T-helper 1 cell treated with Interleukin-12 subunit alpha and Interleukin-12 subunit beta and Interleukin-4 antibody, amounts not matched to agents 30 ng/mL and 1 ng/mL, for 36 hours (primary cell): ENCODE measurements around the gene SNX8. TPM values are rescaled to one million over a fixed set of nuclear protein-coding genes. Genes with fewer than 3 reads are reported as not detected.

Source experiments
- intact Hi-C: fragments of 100-400 bp; cut with micrococcal nuclease; formaldehyde crosslinking; loops from one replicate; pipeline ENCODE4 v1.15.1; 2024
- total RNA-seq: library from RNA; stranded (reverse); gene quantifications from 2 replicates; pipeline ENCODE4 v1.2.3, GENCODE V29; 2022

The SNX8 gene
- total RNA-seq, 1 donor from 2014 or later, result 35.5 TPM

DNA sequence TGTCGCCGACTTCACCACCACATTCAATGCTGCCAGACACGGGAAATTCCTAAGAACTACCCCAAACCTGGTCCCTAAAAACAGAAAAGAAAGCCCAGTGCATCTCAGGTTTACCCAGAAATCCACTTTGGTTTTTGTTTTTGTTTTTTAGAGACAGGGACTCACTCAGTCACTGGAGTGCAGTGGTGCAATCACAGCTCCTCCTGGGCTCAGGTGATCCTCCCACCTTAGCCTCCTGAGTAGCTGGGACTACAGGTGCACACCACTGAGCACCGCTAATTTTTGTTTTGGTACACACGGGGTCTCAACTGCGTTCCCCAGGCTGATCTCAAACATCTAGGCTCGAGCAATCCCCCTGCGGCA, 104.3 kb downstream of the SNX8 start:
- intact Hi-C loops, result loop anchor here (1.0 to 2.0 kb wide), 3 partner anchors 415 to 631 kb away; no protein-coding TSS in a partner anchor

DNA sequence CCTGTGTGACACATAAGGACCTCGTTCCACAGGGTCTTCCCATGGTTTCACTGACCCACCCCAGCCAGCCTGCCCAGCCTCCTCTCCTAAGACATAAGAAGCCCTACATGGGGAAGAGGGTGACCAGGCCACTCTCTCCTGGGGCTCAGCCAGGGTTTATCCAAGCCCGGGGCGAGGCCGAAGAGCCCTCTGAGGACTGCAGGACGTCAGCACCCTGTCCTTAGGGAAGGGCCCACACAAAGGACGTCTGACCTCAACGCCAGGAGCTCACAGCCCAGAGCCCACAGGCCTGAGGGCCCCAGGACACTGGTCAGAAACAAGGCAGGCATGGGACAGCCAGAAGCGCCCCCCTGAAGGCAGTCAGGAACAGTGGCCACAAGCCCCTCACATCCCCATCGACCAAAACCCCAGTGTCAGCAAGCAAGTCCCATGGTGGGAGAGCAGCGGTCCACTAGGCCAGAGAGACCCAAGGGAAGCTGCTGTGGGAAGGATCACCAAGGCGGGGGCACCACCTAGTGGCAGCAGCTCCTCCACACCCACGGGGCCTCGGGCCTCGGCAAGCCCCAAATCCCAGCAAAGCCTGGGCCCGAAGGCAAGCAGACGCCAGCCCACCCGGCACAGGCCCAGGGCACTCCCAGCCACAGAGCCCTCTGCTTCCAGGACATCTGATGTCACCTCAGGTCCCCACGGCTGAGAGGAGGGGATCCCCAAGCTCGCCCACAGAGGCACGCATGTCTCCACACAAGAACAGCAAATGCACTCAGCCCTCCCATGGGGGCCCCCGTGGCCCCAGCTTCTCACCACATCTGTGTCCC, 104.9 kb downstream of the SNX8 start:
- intact Hi-C loops, result loop anchor here (1.0 to 2.0 kb wide), 3 partner anchors 415 to 630 kb away; no protein-coding TSS in a partner anchor

DNA sequence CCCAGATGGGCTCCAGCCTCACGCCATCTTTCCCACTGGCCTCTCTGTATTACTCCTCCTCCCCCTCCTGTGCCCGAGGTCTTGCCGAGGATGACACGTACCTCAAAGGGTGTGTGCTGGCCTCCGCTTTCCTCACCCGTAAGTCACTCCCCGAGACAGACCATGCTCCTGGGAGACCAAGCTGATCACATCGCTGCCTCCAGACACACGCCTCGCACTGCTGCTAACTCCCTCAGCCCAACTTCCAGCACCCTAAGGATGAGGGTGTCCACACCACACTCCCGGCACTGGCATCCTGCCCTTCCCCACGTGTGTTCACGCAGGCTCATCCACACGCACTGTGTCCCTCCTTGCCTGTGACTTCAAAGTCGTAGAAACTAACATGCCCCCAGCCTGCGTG, 105.5 kb downstream of the SNX8 start:
- intact Hi-C loops, result loop anchor here (1.0 to 2.0 kb wide), 3 partner anchors 414 to 629 kb away; no protein-coding TSS in a partner anchor

DNA sequence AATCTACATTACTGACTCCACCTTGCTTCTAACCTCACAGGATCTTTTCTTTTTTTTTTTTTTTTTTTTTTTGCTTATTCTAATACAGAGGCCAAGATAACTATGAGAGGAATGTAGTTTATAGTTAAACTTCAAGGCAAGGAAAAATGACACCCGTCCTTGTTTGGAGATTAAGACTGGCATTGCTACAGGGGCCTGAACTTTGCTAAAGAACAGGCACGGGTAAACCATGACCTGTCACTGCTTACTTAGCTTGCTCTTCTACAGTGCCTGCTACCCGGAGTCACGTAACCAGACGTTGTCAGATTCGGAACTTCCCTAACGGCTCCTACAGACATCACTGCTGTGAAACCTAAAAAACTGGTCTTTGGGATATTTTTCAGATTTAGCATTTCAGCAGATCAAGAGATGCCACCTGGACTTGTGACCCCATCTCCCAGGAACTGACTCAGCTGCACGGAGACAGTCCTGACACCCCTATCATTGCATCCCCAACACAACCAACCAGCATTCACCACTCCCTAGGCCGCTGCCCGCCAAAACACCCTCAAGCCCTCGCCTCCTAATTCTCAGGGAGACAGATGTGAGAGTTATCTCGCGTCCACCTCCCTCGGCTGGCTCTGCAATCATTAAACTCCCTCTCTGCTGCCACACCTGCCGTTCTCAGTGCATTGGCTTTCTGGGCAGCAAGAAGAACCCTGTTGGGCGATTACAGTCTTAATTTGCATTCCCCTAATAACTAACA, 109.0 kb downstream of the SNX8 start:
- intact Hi-C loops, result no loop called here

DNA sequence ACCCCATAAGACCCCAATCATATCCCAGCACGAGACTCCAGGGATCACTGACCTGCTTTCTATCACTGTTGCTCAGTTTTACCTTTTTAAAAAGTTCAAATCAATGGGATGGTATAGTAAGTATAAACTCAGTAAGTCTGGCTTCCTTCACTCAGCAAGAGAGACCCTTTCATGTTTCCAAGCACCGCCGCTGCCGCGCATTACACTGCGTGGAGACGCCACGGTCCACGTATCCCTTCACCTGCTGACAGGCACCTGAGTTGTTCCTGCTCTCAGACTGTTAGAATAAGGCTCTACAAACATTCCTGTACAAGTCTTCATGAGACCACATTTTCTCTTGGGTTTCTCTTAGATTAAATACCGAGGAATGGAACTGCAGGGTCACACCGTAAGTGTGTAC, 109.8 kb downstream of the SNX8 start:
- intact Hi-C loops, result no loop called here

DNA sequence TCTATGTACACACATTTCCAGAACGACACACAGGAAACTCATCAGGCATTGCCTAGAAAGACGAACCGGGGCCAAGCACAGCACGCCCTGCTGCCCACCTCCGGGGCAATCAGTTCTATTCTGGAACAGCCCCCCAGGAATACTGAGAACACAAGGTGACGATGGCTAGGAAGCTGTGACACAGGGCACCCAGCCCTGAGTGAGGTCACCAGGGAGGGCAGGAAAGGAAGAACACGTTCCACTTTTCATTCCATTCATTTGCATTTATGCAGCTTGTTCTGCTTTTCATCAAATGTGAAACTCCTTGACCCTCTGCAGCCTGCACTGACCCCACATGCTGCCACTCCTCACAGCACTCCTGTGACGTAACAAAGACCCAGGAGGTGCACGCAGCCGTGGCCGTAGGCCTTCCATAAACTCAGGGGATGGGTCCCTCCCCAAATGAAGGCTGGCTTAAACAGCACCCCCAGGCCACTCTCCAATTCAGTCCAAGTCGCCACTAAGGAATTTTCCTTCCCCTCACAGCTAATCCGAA, 110.4 kb downstream of the SNX8 start:
- intact Hi-C loops, result no loop called here

DNA sequence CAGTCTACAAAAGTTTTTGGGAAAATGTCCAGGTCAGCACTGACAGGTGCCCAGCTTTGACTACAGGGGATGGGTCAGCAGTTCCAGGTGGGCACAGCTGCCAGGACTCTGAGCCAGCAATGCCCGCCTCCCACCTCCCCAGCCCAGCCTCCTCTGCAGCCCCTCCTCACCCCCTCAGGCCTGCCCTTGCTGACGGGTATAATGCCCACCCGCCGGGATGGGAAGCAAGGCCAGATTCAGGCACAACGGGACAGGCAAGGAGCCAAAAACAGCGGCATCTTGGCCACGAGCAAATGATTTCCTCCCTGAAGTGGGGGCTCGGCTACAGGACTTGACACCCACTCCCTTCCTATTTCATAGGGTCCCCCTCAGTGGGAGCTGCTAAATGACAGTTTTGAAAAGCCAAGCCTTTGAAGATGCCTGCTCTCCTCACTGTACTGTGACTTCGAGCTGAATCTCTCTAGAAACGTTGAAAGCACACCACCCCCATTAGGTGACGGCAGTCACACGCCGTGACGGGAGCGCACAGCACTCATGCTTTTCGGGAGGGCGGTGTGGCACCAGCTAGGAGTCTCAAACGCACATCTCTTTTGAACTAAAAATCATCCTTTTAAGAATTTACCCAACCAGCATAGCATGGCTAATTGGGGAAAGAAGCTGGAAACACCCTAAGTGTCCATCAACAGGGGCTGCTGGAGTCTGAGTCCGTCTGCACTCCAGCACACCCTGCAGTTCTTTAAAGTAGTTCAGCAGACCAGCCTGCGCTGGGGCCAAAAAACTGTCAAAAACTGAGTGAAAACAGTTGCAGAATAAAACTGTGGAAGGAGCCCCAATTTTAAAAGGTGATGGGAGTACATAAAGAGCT, 111.1 kb downstream of the SNX8 start:
- intact Hi-C loops, result no loop called here

DNA sequence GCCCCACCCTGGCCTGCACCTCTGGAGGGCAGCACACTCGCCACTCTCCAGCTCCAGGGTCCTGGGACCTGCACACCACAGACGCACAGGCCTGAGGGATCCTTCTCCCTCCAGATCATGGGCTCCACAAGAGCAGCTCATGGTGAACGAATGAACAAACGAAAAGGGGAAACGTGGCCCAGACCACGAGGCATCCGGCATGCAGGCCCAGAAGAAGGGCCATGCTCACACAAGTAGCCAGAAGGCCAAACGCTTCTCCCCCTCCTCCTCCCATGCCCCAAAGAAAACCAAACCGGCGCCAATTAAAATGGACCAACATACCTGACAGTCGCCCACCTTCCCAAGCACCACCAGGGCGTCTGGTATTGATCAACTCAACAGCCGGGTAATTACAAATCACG, 111.9 kb downstream of the SNX8 start:
- intact Hi-C loops, result no loop called here

Other genes starting within 250 kb of the SNX8 start
- gene MAD1L1, start 81.5 kb downstream of the SNX8 start, total RNA-seq, result 111 and 112 TPM in 2 replicates
- 32.0 and 33.9 TPM in 2 replicates for gene MRM2, start 72.2 kb downstream of the SNX8 start, total RNA-seq
- 71.2 and 72.1 TPM in 2 replicates for gene NUDT1, start 72.2 kb downstream of the SNX8 start, total RNA-seq
- 172 and 175 TPM in 2 replicates for gene EIF3B, start 40.4 kb upstream of the SNX8 start, total RNA-seq
- gene CHST12, start 89.2 kb upstream of the SNX8 start, total RNA-seq, result 39.9 and 42.7 TPM in 2 replicates
- gene GRIFIN, start 162.0 kb upstream of the SNX8 start, total RNA-seq, result not detected in 2 replicates
- gene LFNG, start 205.3 kb upstream of the SNX8 start, total RNA-seq, result 125 and 130 TPM in 2 replicates
- 36.4 and 38.1 TPM in 2 replicates for gene BRAT1, start 241.1 kb upstream of the SNX8 start, total RNA-seq
- 12.1 and 14.9 TPM in 2 replicates for gene IQCE, start 244.5 kb upstream of the SNX8 start, total RNA-seq